Frontal cortex (tissue), 4 donors: ENCODE data around the gene LMAN2L. TPM values are rescaled to one million over a fixed set of nuclear protein-coding genes. Genes with fewer than 3 reads are reported as not detected.
"Not testable (repeated sequence)": the region's sequence is repeated elsewhere in the genome, so short reads cannot be mapped to it uniquely, and the experiment has no call there.

Source experiments
- DNase-seq, 2 donors: peaks; one replicate each; pipeline ENCODE4 v3.0.0; 2012; ENCODE audit warnings: low spot score in 2 of 2
- FAIRE-seq: peaks from 2 replicates; lab custom pipeline; 2012; peaks lifted over from hg19 to GRCh38; lab: Jason Lieb, UNC
- total RNA-seq: library from RNA; depleted of rRNA; stranded (reverse); fragments of >200 nt; gene quantifications from one replicate; pipeline ENCODE4 v1.2.3, GENCODE V29; 2014
- donor health status: control.
- donor health status: control.
- donor health status: control.

LMAN2L gene
- total RNA-seq, 1 donor from 2014 or later, result 23.6 TPM

- FAIRE-seq (no peak), DNase-seq (no peak)
Observed at GRCh38 chr2:96690306-96691021, 49.4 kb downstream of the LMAN2L start.

DNA sequence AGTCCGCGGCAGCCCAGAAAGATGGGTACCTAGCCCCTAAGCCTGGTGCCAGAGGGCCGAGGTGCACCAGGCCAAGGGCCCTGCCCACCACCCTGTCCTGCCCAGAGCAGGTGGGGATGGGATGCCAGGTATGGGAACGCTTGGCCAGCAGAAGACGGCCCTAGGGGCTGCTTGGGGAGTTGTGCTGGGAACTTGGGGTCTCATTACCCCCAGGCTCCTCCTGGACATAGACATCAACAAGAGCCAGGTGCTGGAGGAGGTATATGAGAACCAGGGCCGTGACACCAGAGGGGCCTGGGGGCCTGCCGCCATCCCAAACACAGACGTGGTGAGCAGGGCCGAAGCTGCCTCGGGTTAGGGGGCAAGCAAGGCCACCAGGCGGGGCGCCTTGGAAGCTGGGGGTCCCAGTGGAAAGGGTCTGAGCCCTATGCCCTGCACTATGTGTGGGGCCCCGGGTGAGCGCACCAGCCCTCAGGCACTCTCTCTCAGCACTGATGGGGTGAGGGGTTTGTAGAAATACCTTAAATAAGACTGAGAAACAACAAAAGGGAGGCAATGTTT, 50.4 kb downstream of the LMAN2L start:
- no peak for FAIRE-seq
- DNase-seq, result no peak

DNA sequence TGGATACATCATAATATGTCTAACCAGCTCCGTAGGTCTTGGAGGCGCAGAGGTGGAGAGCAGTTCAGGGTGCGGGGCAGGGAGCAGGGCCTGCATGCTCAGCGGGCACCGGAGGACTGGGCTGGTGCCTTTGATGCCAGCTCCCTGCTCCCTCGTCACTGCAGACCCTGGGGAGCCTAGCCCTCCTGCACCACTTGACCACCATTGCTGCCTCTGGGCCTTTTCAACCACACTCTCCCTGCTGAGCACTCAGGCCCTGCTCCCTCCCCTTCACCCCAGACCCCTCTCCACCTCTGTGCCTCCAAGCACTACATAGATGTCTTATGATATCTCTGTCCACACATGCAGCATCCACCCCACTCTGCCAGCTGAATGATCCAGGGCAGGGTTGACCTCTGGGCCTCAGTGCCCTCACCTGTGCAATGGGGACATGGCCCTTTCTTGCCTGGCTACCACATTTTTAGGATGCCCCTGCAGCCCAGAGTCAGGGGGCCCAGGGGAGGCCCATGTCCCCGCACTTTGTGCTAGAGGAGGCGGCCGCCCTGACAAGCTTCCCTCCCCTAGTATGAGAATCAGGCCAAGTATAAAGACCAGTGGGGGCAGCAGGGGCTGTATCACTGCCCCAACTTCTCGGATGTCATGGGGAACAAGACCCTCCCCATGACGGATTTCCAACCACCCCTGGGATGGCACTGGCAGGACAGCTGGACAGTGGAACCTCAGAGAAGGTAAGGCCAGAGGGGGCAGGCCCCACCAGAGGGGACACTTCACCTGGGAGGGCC, 51.0 kb downstream of the LMAN2L start:
- no peak for DNase-seq
- FAIRE-seq, result no peak

- FAIRE-seq (no peak), DNase-seq (no peak)
Observed at GRCh38 chr2:96687711-96688640, 51.9 kb downstream of the LMAN2L start.

DNA sequence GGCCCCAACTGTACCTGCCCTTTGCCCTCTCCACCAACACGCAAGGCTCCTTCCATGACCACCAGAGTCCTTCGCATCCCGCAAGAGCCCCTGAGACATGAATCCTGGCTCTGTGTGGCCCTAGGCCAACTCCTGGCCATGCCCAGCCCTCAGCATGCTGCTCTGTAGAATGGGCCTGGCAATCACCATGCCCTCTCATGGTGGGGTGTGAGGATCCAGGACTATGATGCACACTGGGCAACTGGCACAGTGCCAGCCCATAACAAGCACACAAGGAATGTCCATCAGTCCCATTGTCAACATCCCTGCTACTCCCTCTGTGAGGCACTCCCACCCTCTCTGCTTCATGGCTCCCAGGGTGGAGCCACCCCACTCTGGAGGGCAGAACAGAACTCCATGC, 52.6 kb downstream of the LMAN2L start:
- DNase-seq, result no peak
- FAIRE-seq, result no peak

- DNase-seq (no peak), FAIRE-seq (no peak)
Observed at GRCh38 chr2:96685577-96686459, 54.0 kb downstream of the LMAN2L start.

DNA sequence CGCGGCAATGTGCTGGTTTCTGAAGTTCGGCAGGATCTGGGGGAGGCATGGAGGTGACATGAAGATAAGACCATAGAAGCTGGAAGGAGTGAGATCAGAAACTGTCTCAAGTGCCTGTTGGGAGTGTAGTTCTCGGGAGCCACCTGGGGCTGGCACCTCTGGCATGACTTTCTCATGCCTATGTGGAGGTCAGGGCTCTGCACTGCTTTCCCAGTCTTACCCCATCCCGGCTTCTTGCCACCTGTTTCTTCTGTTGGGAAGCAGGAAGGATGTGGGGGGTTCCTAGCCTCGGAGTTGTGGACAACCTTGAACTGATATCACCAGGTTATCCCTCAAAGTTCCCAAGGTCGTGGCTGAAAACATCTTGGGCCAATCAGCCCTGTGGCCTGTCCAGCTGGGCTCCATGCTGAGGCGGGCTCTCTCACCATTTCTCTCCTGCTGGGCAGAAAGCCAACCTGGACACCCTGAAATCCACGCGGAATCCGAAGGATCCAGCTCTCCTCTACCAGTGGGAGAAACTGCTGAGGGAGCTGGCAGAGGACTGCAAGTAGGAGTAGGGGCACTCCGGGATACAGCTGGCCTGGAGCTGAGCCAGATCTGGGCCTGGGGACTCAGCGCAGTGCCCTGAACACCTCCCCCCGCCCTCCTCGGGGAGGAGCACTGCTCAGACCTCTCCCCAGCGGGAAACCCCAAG, 54.8 kb downstream of the LMAN2L start:
- DNase-seq (no peak), FAIRE-seq (no peak)

DNA sequence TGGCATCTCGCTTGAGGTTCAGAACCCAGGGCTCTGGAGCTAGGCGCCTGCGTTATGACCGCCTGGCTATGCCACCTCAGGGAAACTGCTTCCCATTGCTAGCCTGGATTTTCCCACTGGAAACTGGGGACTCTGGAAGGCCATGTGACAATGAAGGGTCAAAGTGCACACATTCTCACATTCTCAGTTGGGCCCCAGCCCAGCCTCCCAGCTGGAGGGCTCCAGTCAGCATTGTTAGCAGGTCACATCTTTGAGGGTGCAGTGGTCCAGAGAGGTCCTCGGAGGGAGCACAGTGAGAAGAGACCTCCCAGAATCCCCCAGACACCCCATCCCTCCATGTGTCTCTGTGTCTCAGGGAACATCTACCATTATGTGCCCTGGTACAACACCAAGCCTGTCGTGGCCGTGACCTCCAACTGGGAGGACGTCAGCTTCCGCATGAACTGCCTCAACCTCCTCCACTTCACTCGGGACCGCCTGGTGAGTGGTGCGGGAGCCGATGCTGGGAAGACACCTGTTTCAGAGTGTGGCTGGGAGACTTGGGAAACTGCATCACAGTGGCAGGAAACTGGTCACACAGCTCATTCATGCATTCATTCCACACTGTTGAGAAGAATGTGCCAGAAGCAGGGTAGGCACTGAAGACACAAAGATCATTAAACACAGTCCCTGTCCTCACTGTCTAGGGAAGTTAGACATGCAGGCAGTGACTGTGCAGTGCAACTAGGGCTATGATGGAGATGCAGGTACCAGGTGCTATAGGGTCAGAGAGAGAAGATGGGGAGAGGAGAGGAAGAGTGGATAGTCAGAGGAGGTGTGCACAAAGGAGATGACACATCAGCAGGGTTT, 55.7 kb downstream of the LMAN2L start:
- FAIRE-seq, result no peak
- DNase-seq, result no peak

DNA sequence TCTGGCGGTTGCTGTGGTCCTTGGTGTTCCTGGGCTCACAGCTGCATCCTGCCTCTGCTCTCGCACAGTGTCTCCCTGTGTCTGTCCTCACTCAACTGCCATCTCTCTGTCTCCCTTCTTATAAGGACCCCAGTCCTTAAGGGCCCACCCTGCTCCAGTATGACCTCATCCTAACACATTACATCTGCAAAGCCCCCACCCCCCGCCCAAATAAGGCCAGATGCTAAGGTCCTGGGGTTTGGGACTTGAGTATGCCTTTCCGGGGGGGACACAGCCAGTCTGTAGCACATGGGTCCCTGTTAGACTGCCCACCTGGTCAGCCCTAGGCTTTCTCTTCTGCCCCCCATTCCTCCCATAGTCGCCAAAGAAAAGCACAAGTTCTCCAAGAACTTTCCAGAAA, 56.6 kb downstream of the LMAN2L start:
- FAIRE-seq (no peak), DNase-seq (no peak)

- no peak for FAIRE-seq
- DNase-seq, result no peak
Observed at GRCh38 chr2:96681540-96681939, 58.3 kb downstream of the LMAN2L start.

DNA sequence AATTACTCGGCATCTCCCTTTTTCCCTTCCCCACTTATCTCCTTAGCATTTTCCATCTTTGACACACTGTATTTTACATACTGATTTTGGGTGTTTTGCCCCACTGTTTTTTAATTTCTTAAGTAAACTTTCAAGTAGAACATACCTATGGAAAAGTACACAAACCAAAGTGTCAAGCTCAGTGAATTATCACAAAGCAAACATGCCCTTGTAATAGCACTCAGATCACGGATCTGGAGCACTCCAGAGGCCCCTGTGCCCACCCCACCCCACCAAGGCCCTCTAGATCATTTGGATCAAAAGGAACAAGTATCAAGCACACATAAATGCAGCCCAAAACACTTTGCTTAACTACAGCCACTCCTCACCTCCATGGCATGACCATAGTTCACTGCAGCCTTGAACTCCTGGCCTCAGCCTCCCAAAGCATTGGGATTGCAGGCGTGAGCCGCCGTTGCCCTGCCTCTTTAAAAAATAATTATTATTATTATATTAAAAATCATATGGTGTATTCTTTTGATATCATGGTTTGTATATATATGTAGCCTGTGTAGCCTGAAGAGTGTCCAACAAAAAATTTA, 59.2 kb downstream of the LMAN2L start:
- no peak for DNase-seq
- FAIRE-seq, result no peak

- no peak for DNase-seq
- no peak for FAIRE-seq
Observed at GRCh38 chr2:96679848-96680247, 60.0 kb downstream of the LMAN2L start.

GRCh38 chr2:96669539-96670215, 70.2 kb downstream of the LMAN2L start:
- no peak for FAIRE-seq
- no peak for DNase-seq

DNA sequence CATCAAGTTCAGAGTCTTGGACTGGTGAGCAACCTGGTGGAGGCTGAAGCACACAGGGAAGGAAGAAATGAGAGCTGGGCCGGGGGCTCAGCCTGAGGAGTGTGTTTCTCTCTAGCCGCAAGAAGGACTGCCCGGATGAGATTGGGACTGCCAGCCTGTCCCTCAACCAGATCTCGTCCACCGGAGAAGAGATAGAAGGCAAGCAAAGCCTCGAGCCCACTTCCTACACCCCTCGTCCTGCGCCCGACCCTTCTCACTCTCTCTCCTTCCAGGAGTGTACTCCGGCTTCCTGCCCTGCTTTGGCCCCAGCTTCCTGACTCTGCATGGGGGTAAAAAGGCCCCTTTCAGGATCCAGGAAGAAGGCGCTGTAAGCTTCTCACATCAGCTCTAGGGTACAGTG, 71.1 kb downstream of the LMAN2L start:
- FAIRE-seq (no peak), DNase-seq (no peak)

DNA sequence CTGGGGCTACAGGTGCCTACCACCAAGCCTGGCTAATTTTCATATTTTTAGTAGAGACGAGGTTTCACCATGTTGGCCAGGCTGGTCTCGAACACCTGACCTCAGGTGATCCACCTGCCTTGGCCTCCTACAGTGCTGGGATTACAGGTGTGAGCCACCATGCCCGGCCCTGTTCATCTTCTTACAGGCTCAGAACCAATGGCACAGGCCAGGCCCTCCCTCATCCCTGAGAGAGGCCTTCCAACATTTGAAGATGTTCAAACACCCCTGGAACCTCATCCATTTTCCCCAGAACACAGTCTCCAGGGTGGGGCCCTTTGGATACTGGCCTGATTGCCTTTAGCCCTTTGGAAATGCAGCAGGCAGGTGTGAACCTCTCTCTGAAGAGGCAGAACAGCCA, 74.1 kb downstream of the LMAN2L start:
- not testable (repeated sequence) for FAIRE-seq, DNase-seq

- no peak for DNase-seq
- no peak for FAIRE-seq
Observed at GRCh38 chr2:96665083-96665569, 74.7 kb downstream of the LMAN2L start.
